Choroid plexus epithelial cell (primary cell): ENCODE measurements around the gene MPDZ.
"Not testable (repeated sequence)": the region's sequence is repeated elsewhere in the genome, so short reads cannot be mapped to it uniquely, and the experiment has no call there.

Source experiments
- DNase-seq: peaks from one replicate; pipeline ENCODE4 v3.0.0-alpha.2; 2010; ENCODE audit warnings: low read depth
- H3K4me3 ChIP-seq: 2 replicates; pipeline ENCODE4 v1.5.1; 2011; ENCODE audit warnings: low read depth, mild to moderate bottlenecking, control low read depth, low read length, moderate library complexity
- TF ChIP-seq, protein P1 (sequence below): conservative IDR thresholded peaks from 2 replicates; pipeline ENCODE4 v1.5.1; 2011; ENCODE audit warnings: low read depth, mild to moderate bottlenecking, control low read depth, inconsistent platforms, low read length, moderate library complexity

The MPDZ gene

DNA sequence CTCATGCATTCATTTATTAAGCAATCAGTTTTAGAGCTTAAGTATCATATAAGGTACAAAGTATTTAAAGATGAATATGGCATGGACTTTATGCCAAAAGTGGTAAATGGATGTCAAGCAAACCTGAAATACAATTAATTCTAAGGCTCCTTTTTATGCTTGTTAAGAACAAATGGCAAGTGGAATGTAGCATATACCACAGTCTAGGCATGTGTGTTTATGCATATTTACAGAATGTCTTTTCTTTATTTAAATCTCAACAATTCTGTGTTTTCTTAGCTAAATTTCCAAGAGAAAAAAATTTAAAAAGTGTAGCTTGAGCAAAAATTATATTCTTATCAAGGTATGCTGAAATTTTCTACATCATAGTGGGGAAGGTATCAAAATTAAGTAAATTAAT is 39.8 kb downstream of the MPDZ start:
- no peak for DNase-seq
- no peak overlapping the region for H3K4me3 ChIP-seq
- TF ChIP-seq, protein P1, sequence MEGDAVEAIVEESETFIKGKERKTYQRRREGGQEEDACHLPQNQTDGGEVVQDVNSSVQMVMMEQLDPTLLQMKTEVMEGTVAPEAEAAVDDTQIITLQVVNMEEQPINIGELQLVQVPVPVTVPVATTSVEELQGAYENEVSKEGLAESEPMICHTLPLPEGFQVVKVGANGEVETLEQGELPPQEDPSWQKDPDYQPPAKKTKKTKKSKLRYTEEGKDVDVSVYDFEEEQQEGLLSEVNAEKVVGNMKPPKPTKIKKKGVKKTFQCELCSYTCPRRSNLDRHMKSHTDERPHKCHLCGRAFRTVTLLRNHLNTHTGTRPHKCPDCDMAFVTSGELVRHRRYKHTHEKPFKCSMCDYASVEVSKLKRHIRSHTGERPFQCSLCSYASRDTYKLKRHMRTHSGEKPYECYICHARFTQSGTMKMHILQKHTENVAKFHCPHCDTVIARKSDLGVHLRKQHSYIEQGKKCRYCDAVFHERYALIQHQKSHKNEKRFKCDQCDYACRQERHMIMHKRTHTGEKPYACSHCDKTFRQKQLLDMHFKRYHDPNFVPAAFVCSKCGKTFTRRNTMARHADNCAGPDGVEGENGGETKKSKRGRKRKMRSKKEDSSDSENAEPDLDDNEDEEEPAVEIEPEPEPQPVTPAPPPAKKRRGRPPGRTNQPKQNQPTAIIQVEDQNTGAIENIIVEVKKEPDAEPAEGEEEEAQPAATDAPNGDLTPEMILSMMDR, result no peak

DNA sequence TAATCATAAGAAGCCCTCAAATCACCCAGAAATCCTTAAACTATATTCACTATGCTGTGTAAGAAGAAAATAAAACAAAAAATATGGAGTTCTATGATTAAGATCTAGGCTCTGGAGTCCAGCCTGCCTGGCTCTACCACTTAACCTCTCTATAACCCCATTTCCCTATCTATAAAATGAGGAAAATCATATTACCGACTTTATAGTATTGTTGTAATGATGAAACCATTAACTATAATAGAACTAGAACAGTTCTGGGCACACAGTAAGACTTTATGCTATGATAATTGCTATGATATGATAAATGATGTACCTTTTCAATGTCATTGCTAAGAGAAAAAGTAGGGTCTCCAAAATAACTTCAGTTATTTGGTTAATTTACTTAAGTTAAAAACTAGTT is 40.3 kb downstream of the MPDZ start:
- TF ChIP-seq, protein P1, result no peak
- no peak overlapping the region for H3K4me3 ChIP-seq
- DNase-seq, result no peak

DNA sequence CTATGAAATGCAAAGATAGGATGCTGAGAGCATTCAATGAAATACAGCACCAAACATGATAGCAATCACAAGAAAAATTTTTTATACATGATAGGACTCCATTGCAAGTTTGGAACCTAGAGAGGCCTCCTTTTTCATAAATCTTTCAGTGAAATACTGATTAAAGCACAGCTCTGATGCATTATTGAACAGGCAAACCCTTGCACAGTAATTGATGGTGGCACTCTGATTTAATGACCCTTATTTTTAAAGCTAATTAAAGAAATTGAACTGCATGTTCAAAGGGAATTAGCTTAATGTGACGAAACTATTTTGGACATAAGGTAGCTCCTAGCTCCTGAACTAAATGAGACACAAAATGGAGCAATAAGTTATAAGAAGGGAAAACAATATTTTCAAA is 44.6 kb downstream of the MPDZ start:
- no peak for DNase-seq
- TF ChIP-seq, protein P1, result no peak
- no peak overlapping the region for H3K4me3 ChIP-seq

- no peak overlapping the region for H3K4me3 ChIP-seq
- DNase-seq, result peak; percentile 17
- TF ChIP-seq, protein P1, result no peak
Measured at GRCh38 chr9:13228431-13228830, 51.1 kb downstream of the MPDZ start.

GRCh38 chr9:13224366-13224765 is 55.1 kb downstream of the MPDZ start:
- no peak for DNase-seq
- TF ChIP-seq, protein P1, result no peak

DNA sequence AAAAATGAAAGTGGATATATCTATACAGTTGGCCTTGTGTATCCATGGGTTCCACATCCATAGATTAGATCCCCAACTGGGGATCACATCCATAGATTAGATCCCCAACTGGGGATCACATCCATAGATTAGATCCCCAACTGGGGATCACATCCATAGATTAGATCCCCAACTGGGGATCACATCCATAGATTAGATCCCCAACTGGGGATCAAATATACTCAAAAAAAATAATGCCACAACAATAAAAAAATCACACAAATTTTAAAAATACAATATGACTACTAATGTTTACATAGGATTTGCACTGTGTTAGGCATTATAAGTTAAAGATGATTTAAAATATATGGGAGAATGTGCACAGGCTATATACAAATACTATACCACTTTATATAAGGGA is 56.8 kb downstream of the MPDZ start:
- not testable (repeated sequence) for DNase-seq, H3K4me3 ChIP-seq

More at GRCh38 chr9:13224366-13224765, 55.1 kb downstream of the MPDZ start:
- H3K4me3 ChIP-seq, result no peak overlapping the region

- H3K4me3 ChIP-seq, result no peak overlapping the region
Measured at GRCh38 chr9:13221741-13222140, 57.8 kb downstream of the MPDZ start.

More at GRCh38 chr9:13221741-13222140, 57.8 kb downstream of the MPDZ start:
- TF ChIP-seq, protein P1, result no peak
- DNase-seq, result no peak
